Keratinocyte (primary cell): Measurements from ENCODE around the gene MAML2.

Experiments used
- CTCF ChIP-seq, 3 experiments: IDR thresholded peaks in 1 of 3; conservative IDR thresholded peaks in 1 of 3; optimal IDR thresholded peaks in 1 of 3; 2 replicates in 2 of 3; 3 replicates in 1 of 3; pipeline versions ENCODE3 to v1.5.1; 2011; ENCODE audit warnings: low read length in 3 of 3, mild to moderate bottlenecking in 3 of 3, moderate library complexity in 2 of 3, control low read depth in 1 of 3, inconsistent platforms in 1 of 3; ENCODE audit not compliant: insufficient read depth in 2 of 3; ENCODE audit errors: extremely low read depth in 1 of 3
- EZH2 ChIP-seq: IDR thresholded peaks from one replicate; pipeline ENCODE4 v1.6.1; 2012; ENCODE audit warnings: inconsistent platforms, mild to moderate bottlenecking, low read length, moderate library complexity

- TF ChIP-seq CTCF (optimal IDR thresholded peaks at IDR 0.05 in 1 of 3, IDR thresholded peaks at IDR 0.05 in 1 of 3, conservative IDR thresholded peaks at IDR 0.05 in 1 of 3; ENCODE audit: extremely low read depth in 1 of 3, insufficient read depth in 2 of 3, low read length in 3 of 3) = no peak
- no peak for TF ChIP-seq EZH2
These were observed 25.4 kb downstream of the MAML2 start for GRCh38 chr11:96317571-96317970.
